Tibial nerve (tissue), 4 donors: ENCODE data around the gene OSCP1.

Source experiments
- EP300 ChIP-seq, 2 donors: sonication (generic); formaldehyde crosslinking; IDR thresholded peaks; one replicate each; pipeline ENCODE4 v1.6.1; 2017; ENCODE audit warnings: antibody characterized with exemption in 2 of 2, mild to moderate bottlenecking in 1 of 2
- POLR2A ChIP-seq, 2 donors: fragments of 450-650 bp; IDR thresholded peaks; one replicate each; pipeline ENCODE4 v1.6.1; 2017; ENCODE audit warnings: antibody characterized with exemption in 2 of 2, mild to moderate bottlenecking in 2 of 2, moderate library complexity in 2 of 2
- TF ChIP-seq, protein P1 (sequence below), 5 experiments: fragments of 200-600 bp in 3 of 5; fragments of 450-650 bp in 2 of 5; sonication (generic) in 3 of 5; IDR thresholded peaks; one replicate each; pipeline ENCODE4 v1.5.1; 2016 to 2019; ENCODE audit warnings: antibody characterized with exemption in 5 of 5, mild to moderate bottlenecking in 3 of 5, moderate library complexity in 2 of 5

DNA sequence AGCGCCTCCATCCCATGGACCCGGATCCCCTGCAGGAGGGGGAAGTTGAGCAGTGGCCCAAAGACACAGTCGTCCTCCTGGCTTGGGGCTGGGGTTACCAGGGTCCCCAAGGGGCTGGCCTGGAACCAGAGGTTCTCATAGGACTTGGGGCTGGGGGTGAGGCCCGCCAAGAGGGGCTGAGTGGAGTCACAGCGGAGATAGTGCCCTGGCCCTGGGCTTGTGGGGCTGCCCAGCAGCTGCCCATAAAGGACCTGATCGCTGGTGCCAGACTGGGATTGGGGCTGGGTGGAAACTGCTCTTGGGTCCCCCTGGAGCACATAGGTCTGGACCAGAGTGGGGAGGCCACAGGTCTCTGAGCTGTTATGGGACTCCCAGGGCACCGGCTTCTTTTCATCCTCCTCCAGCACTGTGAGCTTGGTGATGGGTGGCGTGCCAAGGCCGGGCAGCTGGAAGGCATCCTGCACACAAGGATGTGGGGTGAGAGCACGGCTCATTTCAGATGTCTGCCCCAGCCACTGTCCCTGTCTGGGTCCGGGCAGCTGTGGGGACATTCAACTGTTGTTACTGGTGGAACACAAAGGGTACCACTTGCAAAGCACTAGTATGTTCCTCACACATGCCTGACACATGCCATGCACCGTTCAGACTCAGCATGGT, 16.2 kb upstream of the OSCP1 start:
- TF ChIP-seq, protein P1, sequence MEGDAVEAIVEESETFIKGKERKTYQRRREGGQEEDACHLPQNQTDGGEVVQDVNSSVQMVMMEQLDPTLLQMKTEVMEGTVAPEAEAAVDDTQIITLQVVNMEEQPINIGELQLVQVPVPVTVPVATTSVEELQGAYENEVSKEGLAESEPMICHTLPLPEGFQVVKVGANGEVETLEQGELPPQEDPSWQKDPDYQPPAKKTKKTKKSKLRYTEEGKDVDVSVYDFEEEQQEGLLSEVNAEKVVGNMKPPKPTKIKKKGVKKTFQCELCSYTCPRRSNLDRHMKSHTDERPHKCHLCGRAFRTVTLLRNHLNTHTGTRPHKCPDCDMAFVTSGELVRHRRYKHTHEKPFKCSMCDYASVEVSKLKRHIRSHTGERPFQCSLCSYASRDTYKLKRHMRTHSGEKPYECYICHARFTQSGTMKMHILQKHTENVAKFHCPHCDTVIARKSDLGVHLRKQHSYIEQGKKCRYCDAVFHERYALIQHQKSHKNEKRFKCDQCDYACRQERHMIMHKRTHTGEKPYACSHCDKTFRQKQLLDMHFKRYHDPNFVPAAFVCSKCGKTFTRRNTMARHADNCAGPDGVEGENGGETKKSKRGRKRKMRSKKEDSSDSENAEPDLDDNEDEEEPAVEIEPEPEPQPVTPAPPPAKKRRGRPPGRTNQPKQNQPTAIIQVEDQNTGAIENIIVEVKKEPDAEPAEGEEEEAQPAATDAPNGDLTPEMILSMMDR (IDR thresholded peaks at IDR 0.05), result no peak
- no peak for TF ChIP-seq EP300 (IDR thresholded peaks at IDR 0.05)
- TF ChIP-seq POLR2A (IDR thresholded peaks at IDR 0.05), result no peak
